Measurements from ENCODE around the gene HRAS. TPM values are rescaled to one million over a fixed set of nuclear protein-coding genes. Genes with fewer than 3 reads are reported as not detected.

The HRAS gene
- total RNA-seq, 1 donor from 2014 or later: 83.7 TPM

DNA sequence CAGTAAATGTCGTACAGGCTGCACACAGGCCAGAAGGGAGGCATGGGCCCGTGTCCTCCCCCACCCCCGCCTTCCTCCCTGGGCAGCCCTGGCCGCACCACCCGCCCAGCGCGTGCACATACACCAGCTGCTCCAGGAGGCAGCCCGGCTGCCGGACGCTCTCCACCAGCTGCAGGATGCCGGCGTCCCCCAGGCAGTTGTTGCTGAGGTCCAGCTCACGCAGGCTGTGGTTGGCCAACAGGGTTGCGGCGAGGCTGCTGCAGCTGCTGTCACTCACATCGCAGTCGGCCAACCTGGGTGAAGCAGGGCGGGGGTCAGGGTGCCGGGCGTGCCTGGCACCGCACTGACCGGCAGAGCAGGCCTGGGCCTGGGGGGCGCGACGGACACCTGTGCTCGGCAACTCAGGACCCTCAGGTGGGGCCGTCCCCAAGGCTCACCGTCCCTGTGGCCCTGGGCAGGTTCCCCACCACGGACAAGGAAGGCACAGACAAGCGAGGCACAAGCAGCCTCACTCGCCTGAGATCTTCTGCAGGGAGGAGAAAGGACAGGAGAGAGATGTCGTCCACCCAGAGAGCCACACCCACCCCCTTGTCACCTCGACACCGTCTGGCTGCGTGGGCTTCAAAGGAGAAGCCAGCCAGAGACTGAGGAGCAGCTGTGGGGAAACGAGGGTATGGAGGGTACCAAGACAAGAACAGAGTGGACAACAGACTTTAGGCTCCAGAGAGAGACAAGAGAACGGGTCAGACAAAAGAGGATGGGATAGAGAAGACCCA, 40.4 kb downstream of the HRAS start:
- Histone ChIP-seq H3K36me3 (ENCODE audit: control insufficient read depth, insufficient read depth, low read length) (peaks cover 14% of the 10 kb centered on the region), H3K27me3 (ENCODE audit: control insufficient read depth, insufficient read depth, low read length) (no peaks in the 10 kb centered on the region), H3K4me3 (ENCODE audit: low read depth, low read length) (no peak overlapping the region)
- TF ChIP-seq, protein P1, sequence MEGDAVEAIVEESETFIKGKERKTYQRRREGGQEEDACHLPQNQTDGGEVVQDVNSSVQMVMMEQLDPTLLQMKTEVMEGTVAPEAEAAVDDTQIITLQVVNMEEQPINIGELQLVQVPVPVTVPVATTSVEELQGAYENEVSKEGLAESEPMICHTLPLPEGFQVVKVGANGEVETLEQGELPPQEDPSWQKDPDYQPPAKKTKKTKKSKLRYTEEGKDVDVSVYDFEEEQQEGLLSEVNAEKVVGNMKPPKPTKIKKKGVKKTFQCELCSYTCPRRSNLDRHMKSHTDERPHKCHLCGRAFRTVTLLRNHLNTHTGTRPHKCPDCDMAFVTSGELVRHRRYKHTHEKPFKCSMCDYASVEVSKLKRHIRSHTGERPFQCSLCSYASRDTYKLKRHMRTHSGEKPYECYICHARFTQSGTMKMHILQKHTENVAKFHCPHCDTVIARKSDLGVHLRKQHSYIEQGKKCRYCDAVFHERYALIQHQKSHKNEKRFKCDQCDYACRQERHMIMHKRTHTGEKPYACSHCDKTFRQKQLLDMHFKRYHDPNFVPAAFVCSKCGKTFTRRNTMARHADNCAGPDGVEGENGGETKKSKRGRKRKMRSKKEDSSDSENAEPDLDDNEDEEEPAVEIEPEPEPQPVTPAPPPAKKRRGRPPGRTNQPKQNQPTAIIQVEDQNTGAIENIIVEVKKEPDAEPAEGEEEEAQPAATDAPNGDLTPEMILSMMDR (IDR thresholded peaks at IDR 0.05; ENCODE audit: insufficient read depth, low read length, poor library complexity, severe bottlenecking): no peak
- no peak for DNase-seq (ENCODE audit: low read depth)

DNA sequence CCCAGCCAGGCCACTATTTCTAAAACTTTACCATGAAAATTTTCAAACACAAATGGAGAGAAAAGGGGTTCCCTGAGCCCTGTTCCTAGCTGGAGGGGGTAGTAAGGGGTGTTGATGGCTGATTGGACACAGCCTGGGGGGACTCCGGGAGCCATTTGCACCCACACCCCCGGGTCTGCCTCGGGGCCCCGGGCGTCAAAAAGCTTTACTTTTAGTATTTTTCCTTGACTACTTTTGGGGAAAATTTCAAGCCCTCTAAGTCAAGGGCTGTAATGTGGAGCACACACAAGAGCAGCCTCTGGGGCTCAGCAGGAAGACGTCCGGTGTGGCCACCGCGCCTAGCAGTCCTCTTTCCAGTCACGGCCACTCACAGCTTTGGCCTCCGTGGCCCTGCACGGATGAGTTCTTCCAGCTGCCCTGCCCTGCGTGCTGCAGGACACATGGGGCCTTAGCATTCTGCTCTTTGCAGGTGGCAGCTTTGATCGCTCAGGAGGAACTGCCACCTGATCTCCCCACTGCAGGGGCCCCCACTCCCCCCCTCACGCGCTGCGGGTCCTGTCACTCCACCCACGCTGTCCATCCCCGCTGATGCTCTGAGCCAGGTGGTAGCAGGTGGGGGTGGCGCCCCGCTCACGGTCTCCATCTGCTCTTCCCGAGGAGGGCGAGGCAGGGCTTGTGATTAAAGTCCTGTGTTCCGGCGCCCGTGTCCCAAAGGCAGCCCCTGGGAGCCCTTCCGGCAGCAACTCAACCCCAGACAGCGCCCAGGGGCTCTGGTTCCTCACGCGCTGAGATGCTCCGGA, 42.7 kb downstream of the HRAS start:
- TF ChIP-seq, protein P1 (IDR thresholded peaks at IDR 0.05; ENCODE audit: insufficient read depth, low read length, poor library complexity, severe bottlenecking): no peak
- no peaks in the 10 kb centered on the region for H3K27me3 ChIP-seq (ENCODE audit: control insufficient read depth, insufficient read depth, low read length)
- peaks cover 7% of the 10 kb centered on the region for H3K36me3 ChIP-seq (ENCODE audit: control insufficient read depth, insufficient read depth, low read length)
- DNase-seq (ENCODE audit: low read depth): peak; percentile 25
- H3K4me3 ChIP-seq (ENCODE audit: low read depth, low read length): no peak overlapping the region

DNA sequence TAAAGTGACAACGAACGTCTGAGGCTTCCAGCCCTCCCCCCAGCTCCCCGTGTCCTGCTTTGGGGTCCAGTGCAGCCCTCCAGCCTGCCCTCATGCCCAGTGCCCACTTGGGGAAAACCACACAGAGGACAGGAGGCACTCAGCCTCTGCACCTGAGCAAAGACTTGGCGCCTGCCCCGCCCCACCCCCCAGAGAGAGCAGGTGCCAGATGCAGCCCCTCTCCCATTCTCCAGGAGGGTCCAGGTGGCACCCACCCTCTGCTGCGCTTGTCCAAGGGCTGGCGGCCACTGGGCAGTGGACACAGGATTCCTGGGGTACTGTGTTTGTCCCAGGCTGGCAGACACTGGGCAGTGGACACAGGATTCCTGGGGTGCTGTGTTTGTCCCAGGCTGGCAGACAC, 44.0 kb downstream of the HRAS start:
- no peaks in the 10 kb centered on the region for H3K27me3 ChIP-seq (ENCODE audit: control insufficient read depth, insufficient read depth, low read length)
- H3K36me3 ChIP-seq (ENCODE audit: control insufficient read depth, insufficient read depth, low read length): peaks cover 1% of the 10 kb centered on the region
- no peak overlapping the region for H3K4me3 ChIP-seq (ENCODE audit: low read depth, low read length)
- TF ChIP-seq, protein P1 (IDR thresholded peaks at IDR 0.05; ENCODE audit: insufficient read depth, low read length, poor library complexity, severe bottlenecking): no peak
- no peak for DNase-seq (ENCODE audit: low read depth)

DNA sequence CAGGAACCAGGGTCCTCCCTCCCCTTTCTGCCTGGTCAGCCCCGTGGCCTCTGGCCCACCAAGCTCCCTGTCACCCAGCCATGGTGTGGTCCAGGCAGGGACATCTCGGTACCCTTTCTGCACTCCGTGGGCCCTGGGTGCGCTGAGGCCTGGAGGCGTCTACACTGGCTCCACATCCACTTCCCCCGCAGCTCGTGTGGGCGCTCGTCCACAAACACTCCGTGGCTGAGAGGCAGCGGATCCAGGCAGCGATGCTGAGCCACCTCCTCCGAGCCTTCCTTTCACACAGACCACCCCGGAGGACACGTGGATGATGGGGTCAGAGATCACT, 44.5 kb downstream of the HRAS start:
- Histone ChIP-seq H3K27me3 (ENCODE audit: control insufficient read depth, insufficient read depth, low read length) (no peaks in the 10 kb centered on the region), H3K36me3 (ENCODE audit: control insufficient read depth, insufficient read depth, low read length) (peaks cover 1% of the 10 kb centered on the region), H3K4me3 (ENCODE audit: low read depth, low read length) (no peak overlapping the region)
- TF ChIP-seq, protein P1 (IDR thresholded peaks at IDR 0.05; ENCODE audit: insufficient read depth, low read length, poor library complexity, severe bottlenecking): no peak
- no peak for DNase-seq (ENCODE audit: low read depth)

DNA sequence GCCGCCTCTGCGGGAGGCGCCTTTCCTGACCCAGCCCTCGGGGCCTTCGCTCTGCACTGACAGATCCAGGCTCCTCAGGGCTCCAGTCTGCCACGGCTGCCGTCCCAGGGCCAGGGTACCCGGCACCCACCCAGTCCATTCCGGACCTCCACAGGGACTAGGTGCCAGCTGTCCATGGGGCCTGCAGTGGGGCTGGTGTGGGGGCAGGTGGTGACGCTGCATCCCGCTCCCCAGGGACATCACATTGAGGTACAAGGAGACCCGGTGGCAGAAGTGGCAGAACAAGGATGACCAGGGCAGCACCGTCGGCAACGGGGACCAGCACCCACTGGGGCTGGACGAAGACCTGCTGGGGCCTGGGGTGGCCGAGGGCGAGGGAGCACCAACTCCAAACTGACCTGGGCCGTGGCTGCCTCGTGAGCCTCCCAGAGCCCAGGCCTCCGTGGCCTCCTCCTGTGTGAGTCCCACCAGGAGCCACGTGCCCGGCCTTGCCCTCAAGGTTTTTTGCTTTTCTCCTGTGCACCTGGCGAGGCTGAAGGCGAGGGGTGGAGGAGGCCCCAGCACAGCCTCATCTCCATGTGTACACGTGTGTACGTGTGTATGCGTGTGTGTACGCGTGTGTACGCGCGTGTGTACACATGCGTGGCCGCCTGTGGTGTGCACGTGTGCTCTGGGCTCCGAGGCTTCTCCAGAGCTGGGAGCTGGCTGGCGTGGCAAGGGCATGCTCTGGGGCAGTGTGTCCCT, 45.0 kb downstream of the HRAS start:
- H3K27me3 ChIP-seq (ENCODE audit: control insufficient read depth, insufficient read depth, low read length): no peaks in the 10 kb centered on the region
- no peak overlapping the region for H3K4me3 ChIP-seq (ENCODE audit: low read depth, low read length)
- DNase-seq (ENCODE audit: low read depth): no peak
- TF ChIP-seq, protein P1 (IDR thresholded peaks at IDR 0.05; ENCODE audit: insufficient read depth, low read length, poor library complexity, severe bottlenecking): no peak
- H3K36me3 ChIP-seq (ENCODE audit: control insufficient read depth, insufficient read depth, low read length): peaks cover 1% of the 10 kb centered on the region
